HL-60/S4 treated with retinoic acid at 250 ng/mL for 4 days and 3 days (cell line): ENCODE measurements around the gene HEXD.
"Not testable (repeated sequence)": the region's sequence is repeated elsewhere in the genome, so short reads cannot be mapped to it uniquely, and the experiment has no call there.

Experiments used
- in situ Hi-C: fragments of 300-500 bp; cut with MboI; formaldehyde crosslinking; loops from 2 replicates; pipeline ENCODE4 v1.7.0; 2022; ENCODE audit warnings: low sequenced_read_pairs

HEXD gene

GRCh38 chr17:82450357-82451106 is 32.4 kb downstream of the HEXD start, which contains the start of gene CYBC1:
Gene CYBC1, minus strand, starts transcription at chr17:82450752. Its CDS starts 1,498 bp downstream, at chr17:82449254.
- in situ Hi-C loops = no loop called here

- in situ Hi-C loops = no loop called here
Measured at GRCh38 chr17:82452162-82452561, 34.0 kb downstream of the HEXD start.

GRCh38 chr17:82453151-82453550 is 35.0 kb downstream of the HEXD start:
- in situ Hi-C loops = not testable (repeated sequence)

GRCh38 chr17:82453706-82454105 is 35.6 kb downstream of the HEXD start:
- in situ Hi-C loops = not testable (repeated sequence)

GRCh38 chr17:82457073-82457928 is 39.2 kb downstream of the HEXD start:
- in situ Hi-C loops = no loop called here

GRCh38 chr17:82457929-82458178 is 39.7 kb downstream of the HEXD start:
- in situ Hi-C loops = no loop called here

GRCh38 chr17:82458179-82458884 is 40.2 kb downstream of the HEXD start, which contains the start of gene NARF:
Gene NARF, plus strand, starts transcription at chr17:82458741. Its CDS starts 63 bp downstream, at chr17:82458804.
- in situ Hi-C loops = no loop called here

GRCh38 chr17:82458885-82459424 is 40.8 kb downstream of the HEXD start:
- in situ Hi-C loops = no loop called here

- in situ Hi-C loops = not testable (repeated sequence)
Measured at GRCh38 chr17:82459936-82460335, 41.8 kb downstream of the HEXD start.

GRCh38 chr17:82461827-82462524 is 43.8 kb downstream of the HEXD start:
- in situ Hi-C loops = no loop called here

GRCh38 chr17:82463391-82463790 is 45.2 kb downstream of the HEXD start:
- in situ Hi-C loops = no loop called here

- in situ Hi-C loops = no loop called here
Measured at GRCh38 chr17:82463925-82464566, 45.9 kb downstream of the HEXD start.

- in situ Hi-C loops = no loop called here
Measured at GRCh38 chr17:82464567-82464929, 46.4 kb downstream of the HEXD start.

GRCh38 chr17:82465023-82465603 is 47.0 kb downstream of the HEXD start:
- in situ Hi-C loops = no loop called here

GRCh38 chr17:82468692-82469091 is 50.5 kb downstream of the HEXD start:
- in situ Hi-C loops = no loop called here

GRCh38 chr17:82470065-82470464 is 51.9 kb downstream of the HEXD start:
- in situ Hi-C loops = no loop called here

- in situ Hi-C loops = no loop called here
Measured at GRCh38 chr17:82474223-82475010, 56.3 kb downstream of the HEXD start.

GRCh38 chr17:82475458-82475857 is 57.3 kb downstream of the HEXD start:
- in situ Hi-C loops = no loop called here

GRCh38 chr17:82477934-82478333 is 59.8 kb downstream of the HEXD start:
- in situ Hi-C loops = no loop called here
